ENCODE results near the gene AURKA.

DNA sequence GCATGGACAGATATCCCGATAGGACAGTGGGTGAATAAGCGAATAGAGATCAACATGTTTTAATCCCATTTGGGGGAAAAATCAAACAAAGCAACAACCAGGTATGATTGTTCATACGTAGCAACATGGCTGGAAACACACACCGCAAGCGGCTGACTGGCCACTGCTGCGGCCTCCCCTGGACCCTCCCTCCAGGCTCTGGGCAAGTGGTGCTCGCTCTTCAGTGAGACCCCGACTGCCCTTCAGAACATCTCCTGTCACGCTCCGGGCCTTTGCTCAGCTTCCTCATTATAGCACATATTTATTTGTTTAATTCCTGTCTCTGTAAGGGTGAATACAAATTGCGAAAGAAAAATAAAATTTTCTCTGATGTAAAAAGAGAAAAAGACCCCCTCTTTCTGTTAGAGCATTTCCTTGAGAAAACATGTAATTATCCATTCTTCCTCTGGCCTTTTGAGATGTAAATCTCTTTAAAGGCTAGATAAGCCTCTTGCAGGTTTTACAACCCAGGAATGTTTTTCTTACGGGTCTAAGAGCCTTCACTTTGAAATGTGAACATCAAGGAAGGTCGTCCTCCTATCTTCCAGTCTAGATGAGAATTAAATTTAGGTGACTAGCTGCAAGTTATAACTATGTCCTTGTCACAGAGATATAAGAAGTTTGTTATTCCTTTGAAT is 44.2 kb downstream of the AURKA start:
- TF ChIP-seq POLR2A (IDR thresholded peaks at IDR 0.05), result no peak
- TF ChIP-seq, protein P1, sequence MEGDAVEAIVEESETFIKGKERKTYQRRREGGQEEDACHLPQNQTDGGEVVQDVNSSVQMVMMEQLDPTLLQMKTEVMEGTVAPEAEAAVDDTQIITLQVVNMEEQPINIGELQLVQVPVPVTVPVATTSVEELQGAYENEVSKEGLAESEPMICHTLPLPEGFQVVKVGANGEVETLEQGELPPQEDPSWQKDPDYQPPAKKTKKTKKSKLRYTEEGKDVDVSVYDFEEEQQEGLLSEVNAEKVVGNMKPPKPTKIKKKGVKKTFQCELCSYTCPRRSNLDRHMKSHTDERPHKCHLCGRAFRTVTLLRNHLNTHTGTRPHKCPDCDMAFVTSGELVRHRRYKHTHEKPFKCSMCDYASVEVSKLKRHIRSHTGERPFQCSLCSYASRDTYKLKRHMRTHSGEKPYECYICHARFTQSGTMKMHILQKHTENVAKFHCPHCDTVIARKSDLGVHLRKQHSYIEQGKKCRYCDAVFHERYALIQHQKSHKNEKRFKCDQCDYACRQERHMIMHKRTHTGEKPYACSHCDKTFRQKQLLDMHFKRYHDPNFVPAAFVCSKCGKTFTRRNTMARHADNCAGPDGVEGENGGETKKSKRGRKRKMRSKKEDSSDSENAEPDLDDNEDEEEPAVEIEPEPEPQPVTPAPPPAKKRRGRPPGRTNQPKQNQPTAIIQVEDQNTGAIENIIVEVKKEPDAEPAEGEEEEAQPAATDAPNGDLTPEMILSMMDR (IDR thresholded peaks at IDR 0.05), result no peak

Data from adrenal gland (tissue), 5 donors.